ENCODE measurements around the gene CTNNA2. TPM values are rescaled to one million over a fixed set of nuclear protein-coding genes. Genes with fewer than 3 reads are reported as not detected.

The CTNNA2 gene
- total and polyA plus RNA-seq, 7 donors: 0.03 to 0.36 (median 0.17) TPM; not detected in 4

DNA sequence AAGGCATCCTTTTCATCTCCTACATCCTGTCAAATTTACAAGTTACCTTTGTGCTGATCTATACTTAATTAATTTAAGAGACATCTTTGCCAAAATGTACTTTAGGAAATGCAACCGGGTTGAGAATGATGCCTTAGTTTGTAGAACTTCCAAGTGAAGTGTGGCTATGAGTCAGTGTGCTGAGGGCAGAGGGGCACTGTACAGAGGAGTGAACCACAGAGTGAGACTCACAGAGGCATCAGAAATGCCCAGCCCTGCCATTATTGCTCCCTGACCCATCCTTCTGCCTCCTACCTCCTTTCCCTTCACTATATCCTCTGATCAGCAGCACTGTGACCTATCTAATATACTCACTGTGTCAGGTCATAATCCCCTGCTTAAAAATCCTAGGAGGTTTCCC is 471.6 kb downstream of the CTNNA2 start:
- no peaks in the 10 kb centered on the region for H3K4me1 ChIP-seq
- WGBS, 3 donors: 73 to 93% (median 77%) methylated on average over 1 of the region's 1 CpG
- no peaks in the 10 kb centered on the region for H3K9me3 ChIP-seq
- H3K4me3 ChIP-seq: no peak overlapping the region
- intact Hi-C loops (cut with DNase I): no loop called here
- TF ChIP-seq, protein P1, sequence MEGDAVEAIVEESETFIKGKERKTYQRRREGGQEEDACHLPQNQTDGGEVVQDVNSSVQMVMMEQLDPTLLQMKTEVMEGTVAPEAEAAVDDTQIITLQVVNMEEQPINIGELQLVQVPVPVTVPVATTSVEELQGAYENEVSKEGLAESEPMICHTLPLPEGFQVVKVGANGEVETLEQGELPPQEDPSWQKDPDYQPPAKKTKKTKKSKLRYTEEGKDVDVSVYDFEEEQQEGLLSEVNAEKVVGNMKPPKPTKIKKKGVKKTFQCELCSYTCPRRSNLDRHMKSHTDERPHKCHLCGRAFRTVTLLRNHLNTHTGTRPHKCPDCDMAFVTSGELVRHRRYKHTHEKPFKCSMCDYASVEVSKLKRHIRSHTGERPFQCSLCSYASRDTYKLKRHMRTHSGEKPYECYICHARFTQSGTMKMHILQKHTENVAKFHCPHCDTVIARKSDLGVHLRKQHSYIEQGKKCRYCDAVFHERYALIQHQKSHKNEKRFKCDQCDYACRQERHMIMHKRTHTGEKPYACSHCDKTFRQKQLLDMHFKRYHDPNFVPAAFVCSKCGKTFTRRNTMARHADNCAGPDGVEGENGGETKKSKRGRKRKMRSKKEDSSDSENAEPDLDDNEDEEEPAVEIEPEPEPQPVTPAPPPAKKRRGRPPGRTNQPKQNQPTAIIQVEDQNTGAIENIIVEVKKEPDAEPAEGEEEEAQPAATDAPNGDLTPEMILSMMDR (IDR thresholded peaks at IDR 0.05): no peak
- no peak for DNase-seq
- ATAC-seq: no peak
- no peaks in the 10 kb centered on the region for H3K36me3 ChIP-seq (ENCODE audit: insufficient read depth in 1 of 2, low read depth in 1 of 2)
- no peak overlapping the region for H3K27ac ChIP-seq
- no peaks in the 10 kb centered on the region for H3K27me3 ChIP-seq (ENCODE audit: insufficient read depth in 3 of 3, low read length in 2 of 3)

DNA sequence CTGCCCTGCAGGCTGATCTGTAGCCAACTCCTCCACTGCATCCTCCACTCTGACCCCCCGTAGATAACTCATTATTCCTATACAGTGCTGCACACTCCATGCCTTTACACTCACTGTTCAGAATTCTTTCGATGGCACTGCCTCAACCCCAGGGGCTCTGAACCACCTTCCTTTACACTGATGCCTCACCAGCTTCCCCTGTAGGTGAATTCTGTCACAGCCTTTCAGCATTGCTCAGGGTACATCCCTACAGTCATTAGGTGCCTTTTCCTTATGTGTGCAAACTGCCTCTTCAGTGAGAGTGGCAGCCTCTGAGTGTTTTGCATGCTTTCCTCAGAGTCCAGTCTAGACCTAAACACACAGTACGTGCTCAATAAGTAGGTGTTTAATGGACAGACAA is 472.3 kb downstream of the CTNNA2 start:
- ATAC-seq (no peak), DNase-seq (no peak)
- WGBS, 3 donors: 80 to 85% (median 82%) methylated on average over 3 of the region's 3 CpGs
- Histone ChIP-seq H3K9me3 (no peaks in the 10 kb centered on the region), H3K36me3 (ENCODE audit: insufficient read depth in 1 of 2, low read depth in 1 of 2) (no peaks in the 10 kb centered on the region), H3K27ac (no peak overlapping the region), H3K4me1 (no peaks in the 10 kb centered on the region), H3K4me3 (no peak overlapping the region), H3K27me3 (ENCODE audit: insufficient read depth in 3 of 3, low read length in 2 of 3) (no peaks in the 10 kb centered on the region)
- intact Hi-C loops (cut with DNase I): no loop called here
- TF ChIP-seq, protein P1 (IDR thresholded peaks at IDR 0.05): no peak

DNA sequence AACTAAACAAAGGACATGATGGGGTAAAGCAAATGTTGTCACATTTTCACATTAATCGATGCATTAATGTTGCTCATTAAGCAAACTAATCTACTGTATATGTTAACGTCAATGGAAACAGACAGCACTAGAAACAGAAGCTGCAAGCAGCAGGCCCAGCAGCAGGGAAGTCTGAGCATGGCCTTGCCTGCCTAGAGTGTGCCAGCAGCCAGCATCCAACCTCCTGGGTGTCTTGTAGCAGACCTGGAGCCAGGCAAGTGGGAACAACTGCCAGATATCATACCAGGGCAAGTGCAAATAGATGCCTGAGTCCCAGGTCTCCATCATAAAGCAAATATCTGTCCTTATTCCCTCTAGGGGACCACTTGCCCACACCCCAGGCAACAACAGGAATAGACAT is 472.7 kb downstream of the CTNNA2 start:
- no peak for DNase-seq
- no peak for ATAC-seq
- WGBS, 3 donors: 81 to 90% (median 86%) methylated on average over 2 of the region's 2 CpGs

DNA sequence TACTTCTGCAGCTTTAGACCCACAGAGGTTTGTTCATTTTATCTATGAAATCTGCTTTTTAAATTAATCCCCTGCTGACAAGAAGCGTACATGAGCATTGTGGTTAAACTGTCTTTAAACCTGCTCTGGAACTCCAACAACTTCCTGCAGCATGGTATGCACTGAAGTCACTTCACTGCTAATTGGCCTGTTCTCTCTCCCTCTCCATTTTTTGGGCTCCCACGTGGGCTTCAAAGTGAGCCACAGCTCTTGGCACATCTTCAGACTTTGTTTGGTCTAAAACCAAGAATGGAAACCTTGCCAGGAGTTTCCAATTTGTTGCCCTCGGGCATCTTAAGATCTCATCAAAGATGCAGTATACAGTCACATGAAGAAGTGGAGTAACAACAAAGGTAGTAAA is 480.3 kb downstream of the CTNNA2 start:
- Histone ChIP-seq H3K27me3 (ENCODE audit: insufficient read depth in 3 of 3, low read length in 2 of 3) (no peaks in the 10 kb centered on the region), H3K4me1 (no peaks in the 10 kb centered on the region), H3K4me3 (no peak overlapping the region), H3K27ac (no peak overlapping the region), H3K9me3 (no peaks in the 10 kb centered on the region), H3K36me3 (ENCODE audit: insufficient read depth in 1 of 2, low read depth in 1 of 2) (no peaks in the 10 kb centered on the region)
- intact Hi-C loops (cut with DNase I): no loop called here
- no peak for DNase-seq
- no peak for ATAC-seq
- 46 to 54% (median 52%) methylated on average over 3 of the region's 3 CpGs for WGBS, 3 donors
- TF ChIP-seq, protein P1 (IDR thresholded peaks at IDR 0.05): no peak

More for the DNA sequence above, 472.7 kb downstream of the CTNNA2 start:
- no peaks in the 10 kb centered on the region for H3K36me3 ChIP-seq (ENCODE audit: insufficient read depth in 1 of 2, low read depth in 1 of 2)
- no peaks in the 10 kb centered on the region for H3K9me3 ChIP-seq
- no peak overlapping the region for H3K27ac ChIP-seq
- TF ChIP-seq, protein P1 (IDR thresholded peaks at IDR 0.05): no peak
- H3K4me1 ChIP-seq: no peaks in the 10 kb centered on the region
- intact Hi-C loops (cut with DNase I): no loop called here
- H3K27me3 ChIP-seq (ENCODE audit: insufficient read depth in 3 of 3, low read length in 2 of 3): no peaks in the 10 kb centered on the region
- H3K4me3 ChIP-seq: no peak overlapping the region

DNA sequence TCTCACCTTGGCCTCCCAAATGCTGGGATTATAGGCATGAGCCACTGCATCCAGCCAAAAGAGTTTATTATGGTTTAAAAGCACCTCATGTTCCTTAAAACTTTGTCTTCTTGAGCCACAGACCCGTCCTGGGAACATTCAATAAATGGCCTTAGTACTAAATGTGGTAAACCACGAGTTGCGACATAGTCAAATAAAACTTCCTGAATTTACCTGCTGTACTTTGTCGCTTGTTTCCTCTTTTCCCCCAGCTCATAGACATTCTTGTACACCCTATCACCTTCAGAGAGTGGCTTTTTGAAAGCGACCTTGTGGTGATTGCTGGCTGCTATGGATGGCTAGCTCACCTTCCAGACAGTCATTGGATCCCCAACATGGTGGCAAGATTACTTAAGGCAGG is 481.3 kb downstream of the CTNNA2 start:
- DNase-seq (no peak), ATAC-seq (no peak)
- intact Hi-C loops (cut with DNase I): no loop called here
- WGBS, 3 donors: 69 to 79% (median 74%) methylated on average over 5 of the region's 5 CpGs
- TF ChIP-seq, protein P1 (IDR thresholded peaks at IDR 0.05): no peak
- H3K27ac ChIP-seq: no peak overlapping the region
- H3K36me3 ChIP-seq (ENCODE audit: insufficient read depth in 1 of 2, low read depth in 1 of 2): no peaks in the 10 kb centered on the region
- H3K9me3 ChIP-seq: no peaks in the 10 kb centered on the region
- H3K27me3 ChIP-seq (ENCODE audit: insufficient read depth in 3 of 3, low read length in 2 of 3): no peaks in the 10 kb centered on the region
- H3K4me1 ChIP-seq: no peaks in the 10 kb centered on the region
- H3K4me3 ChIP-seq: no peak overlapping the region
